ENCODE data around the gene NRG3. TPM values are rescaled to one million over a fixed set of nuclear protein-coding genes. Genes with fewer than 3 reads are reported as not detected.

NRG3 gene
- total RNA-seq, 1 experiment from 2014 or later: 0.08 TPM

DNA sequence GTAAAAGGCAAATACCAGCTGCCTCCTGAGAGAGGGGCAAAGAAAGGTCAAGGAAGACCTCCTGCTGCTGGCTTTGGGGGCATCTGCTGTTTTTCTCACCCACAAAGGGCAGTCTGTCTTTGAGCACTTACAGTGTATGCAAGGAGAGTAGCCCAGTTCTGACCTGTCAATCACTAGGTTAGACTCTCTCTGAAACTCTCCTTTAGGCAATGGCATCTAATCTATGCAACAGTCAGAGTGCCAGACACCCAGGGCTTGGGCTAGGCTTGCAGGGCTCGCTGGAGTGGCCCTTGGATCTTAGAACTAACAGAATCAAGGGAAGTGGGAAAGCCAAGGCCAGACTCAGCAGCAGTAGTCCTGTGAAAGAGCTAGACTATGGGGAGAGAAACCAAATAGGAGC, 522.9 kb downstream of the NRG3 start:
- intact Hi-C loops (cut with micrococcal nuclease; ENCODE audit: unreplicated experiment): no loop called here
- POLR2A ChIA-PET: no interaction called here
- H3K36me3 ChIP-seq (ENCODE audit: control insufficient read depth, insufficient read depth, low read length): no peaks in the 10 kb centered on the region

DNA sequence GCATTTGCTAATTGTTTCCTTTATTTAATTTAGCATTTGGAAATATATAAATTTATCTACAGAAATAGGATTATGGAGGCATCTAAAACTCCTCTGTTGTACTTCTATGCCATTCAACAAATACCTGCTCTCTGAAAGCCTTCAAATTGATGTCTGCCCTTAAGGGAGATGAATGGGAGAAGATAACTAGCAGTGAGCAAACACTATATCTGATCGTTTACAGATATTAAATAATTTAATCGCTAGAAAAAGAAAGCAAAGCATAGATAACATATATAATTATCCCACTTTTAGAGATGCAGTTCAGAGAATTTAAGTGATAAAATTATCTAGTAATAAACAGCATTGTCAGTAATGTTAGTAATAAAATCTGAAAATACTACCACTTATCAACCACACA, 524.9 kb downstream of the NRG3 start:
- no peaks in the 10 kb centered on the region for H3K4me1 ChIP-seq (ENCODE audit: control insufficient read depth, insufficient read depth, low read length)
- no peak overlapping the region for H3K27ac ChIP-seq (ENCODE audit: low read length)
- no peaks in the 10 kb centered on the region for H3K36me3 ChIP-seq (ENCODE audit: control insufficient read depth, insufficient read depth, low read length)
- in situ Hi-C loops (cut with HindIII; ENCODE audit: low pct_unique_long_range_greater_than_20kb, low sequenced_read_pairs): no loop called here
- no peaks in the 10 kb centered on the region for H3K9me3 ChIP-seq (ENCODE audit: control insufficient read depth, insufficient read depth, low read depth, low read length)
- no peak for TF ChIP-seq TCF7L2 (IDR thresholded peaks at IDR 0.05; ENCODE audit: low read depth, low read length)
- TF ChIP-seq SIN3A (IDR thresholded peaks at IDR 0.05; ENCODE audit: borderline replicate concordance, insufficient read depth, low read depth, low read length): no peak
- no peak for TF ChIP-seq POLR2AphosphoS5 (IDR thresholded peaks at IDR 0.05; ENCODE audit: low read depth, low read length)
- TF ChIP-seq, protein P1, sequence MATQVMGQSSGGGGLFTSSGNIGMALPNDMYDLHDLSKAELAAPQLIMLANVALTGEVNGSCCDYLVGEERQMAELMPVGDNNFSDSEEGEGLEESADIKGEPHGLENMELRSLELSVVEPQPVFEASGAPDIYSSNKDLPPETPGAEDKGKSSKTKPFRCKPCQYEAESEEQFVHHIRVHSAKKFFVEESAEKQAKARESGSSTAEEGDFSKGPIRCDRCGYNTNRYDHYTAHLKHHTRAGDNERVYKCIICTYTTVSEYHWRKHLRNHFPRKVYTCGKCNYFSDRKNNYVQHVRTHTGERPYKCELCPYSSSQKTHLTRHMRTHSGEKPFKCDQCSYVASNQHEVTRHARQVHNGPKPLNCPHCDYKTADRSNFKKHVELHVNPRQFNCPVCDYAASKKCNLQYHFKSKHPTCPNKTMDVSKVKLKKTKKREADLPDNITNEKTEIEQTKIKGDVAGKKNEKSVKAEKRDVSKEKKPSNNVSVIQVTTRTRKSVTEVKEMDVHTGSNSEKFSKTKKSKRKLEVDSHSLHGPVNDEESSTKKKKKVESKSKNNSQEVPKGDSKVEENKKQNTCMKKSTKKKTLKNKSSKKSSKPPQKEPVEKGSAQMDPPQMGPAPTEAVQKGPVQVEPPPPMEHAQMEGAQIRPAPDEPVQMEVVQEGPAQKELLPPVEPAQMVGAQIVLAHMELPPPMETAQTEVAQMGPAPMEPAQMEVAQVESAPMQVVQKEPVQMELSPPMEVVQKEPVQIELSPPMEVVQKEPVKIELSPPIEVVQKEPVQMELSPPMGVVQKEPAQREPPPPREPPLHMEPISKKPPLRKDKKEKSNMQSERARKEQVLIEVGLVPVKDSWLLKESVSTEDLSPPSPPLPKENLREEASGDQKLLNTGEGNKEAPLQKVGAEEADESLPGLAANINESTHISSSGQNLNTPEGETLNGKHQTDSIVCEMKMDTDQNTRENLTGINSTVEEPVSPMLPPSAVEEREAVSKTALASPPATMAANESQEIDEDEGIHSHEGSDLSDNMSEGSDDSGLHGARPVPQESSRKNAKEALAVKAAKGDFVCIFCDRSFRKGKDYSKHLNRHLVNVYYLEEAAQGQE (IDR thresholded peaks at IDR 0.05; ENCODE audit: insufficient read depth in 1 of 2, low read depth in 2 of 2, low read length in 1 of 2): no peak
- no peaks in the 10 kb centered on the region for H3K27me3 ChIP-seq (ENCODE audit: control insufficient read depth, insufficient read depth, low read length)
- POLR2A ChIA-PET: no interaction called here
- no peak overlapping the region for H3K4me3 ChIP-seq (ENCODE audit: low read depth in 2 of 2, low read length in 2 of 2)
- CTCF ChIA-PET: no interaction called here
- no TSS peak for BruUV-seq (replicated peaks)
- DNase-seq (ENCODE audit: low read depth, low spot score) (no peak), ATAC-seq (no peak)
- intact Hi-C loops (cut with micrococcal nuclease; ENCODE audit: unreplicated experiment): no loop called here

More for the DNA sequence above, 522.9 kb downstream of the NRG3 start:
- DNase-seq (ENCODE audit: low read depth, low spot score) (no peak), ATAC-seq (no peak)
- in situ Hi-C loops (cut with HindIII; ENCODE audit: low pct_unique_long_range_greater_than_20kb, low sequenced_read_pairs): no loop called here
- no peak overlapping the region for H3K4me3 ChIP-seq (ENCODE audit: low read depth in 2 of 2, low read length in 2 of 2)
- no peaks in the 10 kb centered on the region for H3K9me3 ChIP-seq (ENCODE audit: control insufficient read depth, insufficient read depth, low read depth, low read length)
- no peak overlapping the region for H3K27ac ChIP-seq (ENCODE audit: low read length)
- BruUV-seq (replicated peaks): no TSS peak
- CTCF ChIA-PET: no interaction called here
- no peaks in the 10 kb centered on the region for H3K27me3 ChIP-seq (ENCODE audit: control insufficient read depth, insufficient read depth, low read length)
- no peak for TF ChIP-seq SIN3A (IDR thresholded peaks at IDR 0.05; ENCODE audit: borderline replicate concordance, insufficient read depth, low read depth, low read length)
- no peak for TF ChIP-seq TCF7L2 (IDR thresholded peaks at IDR 0.05; ENCODE audit: low read depth, low read length)
- TF ChIP-seq, protein P2, sequence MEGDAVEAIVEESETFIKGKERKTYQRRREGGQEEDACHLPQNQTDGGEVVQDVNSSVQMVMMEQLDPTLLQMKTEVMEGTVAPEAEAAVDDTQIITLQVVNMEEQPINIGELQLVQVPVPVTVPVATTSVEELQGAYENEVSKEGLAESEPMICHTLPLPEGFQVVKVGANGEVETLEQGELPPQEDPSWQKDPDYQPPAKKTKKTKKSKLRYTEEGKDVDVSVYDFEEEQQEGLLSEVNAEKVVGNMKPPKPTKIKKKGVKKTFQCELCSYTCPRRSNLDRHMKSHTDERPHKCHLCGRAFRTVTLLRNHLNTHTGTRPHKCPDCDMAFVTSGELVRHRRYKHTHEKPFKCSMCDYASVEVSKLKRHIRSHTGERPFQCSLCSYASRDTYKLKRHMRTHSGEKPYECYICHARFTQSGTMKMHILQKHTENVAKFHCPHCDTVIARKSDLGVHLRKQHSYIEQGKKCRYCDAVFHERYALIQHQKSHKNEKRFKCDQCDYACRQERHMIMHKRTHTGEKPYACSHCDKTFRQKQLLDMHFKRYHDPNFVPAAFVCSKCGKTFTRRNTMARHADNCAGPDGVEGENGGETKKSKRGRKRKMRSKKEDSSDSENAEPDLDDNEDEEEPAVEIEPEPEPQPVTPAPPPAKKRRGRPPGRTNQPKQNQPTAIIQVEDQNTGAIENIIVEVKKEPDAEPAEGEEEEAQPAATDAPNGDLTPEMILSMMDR (IDR thresholded peaks at IDR 0.05): no peak
- TF ChIP-seq, protein P1 (IDR thresholded peaks at IDR 0.05; ENCODE audit: insufficient read depth in 1 of 2, low read depth in 2 of 2, low read length in 1 of 2): no peak
- TF ChIP-seq POLR2AphosphoS5 (IDR thresholded peaks at IDR 0.05; ENCODE audit: low read depth, low read length): no peak
- H3K4me1 ChIP-seq (ENCODE audit: control insufficient read depth, insufficient read depth, low read length): no peaks in the 10 kb centered on the region

Data from Panc1 (cell line).